GM21515 (cell line): ENCODE measurements around the gene SRRM5.
"Not testable (repeated sequence)": the region's sequence is repeated elsewhere in the genome, so short reads cannot be mapped to it uniquely, and the experiment has no call there.

Experiments used
- ATAC-seq: cut with Tn5 transposase; IDR thresholded peaks from one replicate; pipeline ENCODE4 v1.9.1; 2021; ENCODE audit not compliant: unreplicated experiment

The SRRM5 gene

DNA sequence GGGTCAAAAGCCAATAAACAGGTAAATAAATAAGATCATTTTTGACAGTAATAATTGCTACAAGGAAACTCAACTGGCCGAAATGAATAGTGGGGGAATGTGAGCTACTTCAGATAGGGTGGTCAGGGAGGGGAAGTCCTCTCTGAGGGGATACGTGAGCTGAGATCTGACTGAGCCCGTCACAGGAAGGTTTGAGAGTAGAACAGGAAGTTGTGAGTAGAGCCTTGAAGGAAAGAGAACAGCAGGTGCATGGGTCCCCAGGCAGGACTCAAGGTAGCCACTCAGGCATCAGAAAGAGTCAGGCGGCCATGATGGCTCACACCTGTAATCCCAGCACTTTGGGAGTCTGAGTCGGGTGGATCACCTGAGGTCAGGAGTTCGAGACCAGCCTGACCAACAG lies 22.2 kb upstream of the SRRM5 start:
- no peak for ATAC-seq

DNA sequence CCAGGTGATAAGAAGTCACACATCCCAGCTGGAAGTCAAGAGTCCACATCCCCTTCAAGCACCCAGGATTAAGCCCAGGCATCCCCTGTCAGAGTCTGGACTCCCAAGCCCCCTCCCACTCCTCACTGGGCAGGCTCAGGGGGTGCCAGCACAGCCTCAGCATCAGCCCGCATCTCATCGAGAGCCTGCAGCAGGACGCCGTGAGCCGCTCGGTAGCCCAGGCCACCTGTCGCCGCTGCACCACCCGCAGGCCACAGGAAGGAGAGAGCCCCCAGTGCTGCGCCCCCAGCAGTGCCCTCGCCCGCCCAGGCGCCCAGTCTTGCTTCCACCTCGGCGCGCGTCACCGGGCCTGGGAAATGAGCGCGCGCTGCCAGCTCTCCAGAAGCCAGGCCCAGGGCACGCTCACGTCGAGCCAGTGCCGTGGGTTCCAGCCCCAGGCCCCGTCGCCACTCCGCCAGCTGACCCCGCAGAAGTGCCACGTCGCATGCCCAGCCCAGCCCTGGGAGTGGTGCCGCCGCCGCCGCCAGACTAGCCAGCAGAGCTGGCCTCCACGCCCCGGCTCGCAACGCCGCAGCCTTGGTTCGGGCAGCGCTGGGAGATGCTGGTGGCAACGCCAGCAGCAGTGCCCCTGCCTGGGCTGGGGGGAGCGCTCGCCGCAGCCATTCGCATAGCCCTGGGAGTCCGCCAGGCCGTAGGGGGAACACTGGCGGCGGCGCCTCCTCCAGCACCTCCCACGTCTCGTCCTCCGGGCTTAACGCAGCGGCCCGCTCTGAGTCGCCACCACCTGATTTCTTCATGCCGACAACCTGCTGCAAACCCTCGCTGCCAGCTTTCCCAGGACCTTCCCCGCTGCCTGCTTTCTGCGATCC lies 19.8 kb upstream of the SRRM5 start:
- ATAC-seq = no peak

DNA sequence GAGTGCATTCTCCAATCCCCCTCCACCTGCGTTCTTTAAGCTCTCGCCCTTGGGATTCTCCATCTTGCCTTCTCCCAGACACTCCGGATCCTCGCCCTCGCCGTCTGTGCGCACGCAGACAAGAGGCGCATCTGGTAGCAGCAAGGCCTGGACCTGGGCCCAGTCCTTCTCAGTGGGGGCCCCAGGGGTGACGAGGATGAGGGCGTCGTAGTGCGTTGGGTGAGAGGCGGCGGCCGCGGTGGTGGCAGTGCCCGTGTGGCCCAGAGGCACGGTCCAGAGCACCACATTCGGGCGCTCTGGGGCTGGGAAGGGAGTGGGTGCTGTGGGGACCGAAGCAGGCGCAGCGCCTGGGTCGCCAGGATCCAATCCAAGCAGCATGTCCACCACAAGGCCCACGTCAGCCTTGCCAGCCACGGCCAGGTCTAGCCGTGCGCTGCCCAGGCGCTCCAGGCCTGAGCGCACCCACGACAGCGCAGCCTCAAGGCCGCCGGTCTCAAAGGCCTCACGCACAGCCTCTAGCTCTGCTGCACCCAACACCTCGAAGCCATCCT lies 19.0 kb upstream of the SRRM5 start:
- no peak for ATAC-seq

DNA sequence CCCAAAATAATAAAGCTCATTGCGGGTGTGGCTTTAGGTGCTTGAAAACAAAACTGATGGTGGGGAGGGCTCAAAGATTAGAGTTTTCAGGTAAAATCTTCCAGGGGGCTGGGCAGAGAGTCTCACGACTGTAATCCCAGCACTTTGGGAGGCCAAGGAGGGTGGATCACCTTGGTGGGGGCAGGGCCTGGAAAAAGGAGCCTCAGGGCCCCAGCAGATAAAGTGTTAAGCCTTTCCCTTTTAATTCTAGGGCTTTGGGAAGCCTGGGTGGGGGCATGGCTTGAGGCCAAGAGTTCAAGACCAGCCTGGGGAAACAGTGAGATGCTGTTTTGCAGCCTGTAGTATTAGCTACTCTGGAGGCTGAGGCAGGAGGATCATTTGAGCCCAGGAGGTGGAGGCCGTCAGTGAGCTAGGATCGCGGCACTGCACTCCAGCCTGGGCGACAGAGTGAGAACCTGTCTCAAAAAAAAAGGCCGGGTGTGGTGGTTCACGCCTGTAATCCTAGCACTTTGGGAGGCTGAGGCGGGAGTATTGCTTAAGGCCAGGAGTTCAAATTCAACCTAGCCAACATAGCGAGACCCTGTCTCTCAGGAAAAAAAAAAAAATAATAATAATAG lies 17.7 kb upstream of the SRRM5 start:
- no peak for ATAC-seq

DNA sequence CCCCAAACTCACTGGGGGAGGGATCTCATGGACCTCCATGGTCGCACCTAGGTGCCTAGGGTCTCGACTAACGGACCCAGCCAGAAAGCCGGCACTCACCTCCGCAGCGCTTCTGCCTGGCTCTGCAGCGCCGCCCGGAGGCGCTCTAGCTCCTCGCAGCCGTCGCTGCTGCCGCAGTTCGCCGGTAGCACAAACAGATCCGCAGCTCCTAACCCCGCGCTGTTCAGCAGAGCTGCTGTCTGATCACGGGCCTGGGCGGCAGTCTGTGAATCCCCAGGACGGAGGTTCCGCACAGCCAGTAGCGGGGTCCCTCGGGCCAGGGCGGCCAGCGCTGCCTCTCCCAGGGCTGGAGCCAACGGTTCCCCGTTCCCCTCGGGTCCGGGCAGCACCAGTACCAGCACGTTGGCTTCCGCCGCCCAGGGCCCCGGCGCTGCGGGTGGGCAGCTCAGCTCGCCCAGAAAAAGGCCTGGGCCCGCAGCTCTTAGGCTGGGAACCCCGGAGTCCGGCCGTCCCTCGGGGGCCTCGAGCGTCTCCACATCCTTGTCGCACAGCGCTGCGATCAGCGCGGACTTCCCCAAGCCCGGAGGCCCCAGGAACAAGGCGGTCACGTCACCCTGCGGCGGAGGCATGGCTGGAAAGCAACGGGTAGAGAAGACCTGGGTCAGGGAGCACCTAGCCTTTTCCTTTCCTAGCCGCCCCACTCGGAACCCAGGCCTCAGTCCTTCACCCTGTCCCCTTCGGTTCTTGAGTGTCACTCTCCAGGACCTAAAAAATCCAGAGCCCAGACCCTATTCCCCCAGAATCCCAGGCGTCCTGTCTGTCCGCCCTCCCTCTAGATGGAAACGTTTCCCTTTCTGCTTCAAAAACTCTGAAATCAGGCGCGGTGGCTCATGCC lies 16.9 kb upstream of the SRRM5 start:
- ATAC-seq = no peak

DNA sequence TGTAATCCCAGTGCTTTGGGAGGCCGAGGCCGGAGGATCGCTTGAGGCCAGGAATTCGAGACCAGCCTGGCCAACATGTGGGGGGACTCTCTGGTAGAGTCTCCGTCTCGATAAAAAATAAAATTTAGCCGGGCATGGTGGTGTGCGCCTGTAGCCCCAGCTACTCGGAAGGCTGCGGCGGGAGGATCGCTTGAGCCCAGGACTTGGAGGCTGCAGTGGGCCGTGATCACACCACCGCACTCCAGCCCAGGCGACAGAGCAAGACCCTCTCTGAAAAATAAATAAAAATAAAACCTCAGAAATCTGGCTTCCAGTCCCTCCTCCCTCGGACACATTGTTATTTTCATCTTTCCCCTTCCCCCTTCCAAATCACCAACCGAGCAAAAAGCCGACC lies 16.3 kb upstream of the SRRM5 start:
- ATAC-seq = peak; percentile 7

DNA sequence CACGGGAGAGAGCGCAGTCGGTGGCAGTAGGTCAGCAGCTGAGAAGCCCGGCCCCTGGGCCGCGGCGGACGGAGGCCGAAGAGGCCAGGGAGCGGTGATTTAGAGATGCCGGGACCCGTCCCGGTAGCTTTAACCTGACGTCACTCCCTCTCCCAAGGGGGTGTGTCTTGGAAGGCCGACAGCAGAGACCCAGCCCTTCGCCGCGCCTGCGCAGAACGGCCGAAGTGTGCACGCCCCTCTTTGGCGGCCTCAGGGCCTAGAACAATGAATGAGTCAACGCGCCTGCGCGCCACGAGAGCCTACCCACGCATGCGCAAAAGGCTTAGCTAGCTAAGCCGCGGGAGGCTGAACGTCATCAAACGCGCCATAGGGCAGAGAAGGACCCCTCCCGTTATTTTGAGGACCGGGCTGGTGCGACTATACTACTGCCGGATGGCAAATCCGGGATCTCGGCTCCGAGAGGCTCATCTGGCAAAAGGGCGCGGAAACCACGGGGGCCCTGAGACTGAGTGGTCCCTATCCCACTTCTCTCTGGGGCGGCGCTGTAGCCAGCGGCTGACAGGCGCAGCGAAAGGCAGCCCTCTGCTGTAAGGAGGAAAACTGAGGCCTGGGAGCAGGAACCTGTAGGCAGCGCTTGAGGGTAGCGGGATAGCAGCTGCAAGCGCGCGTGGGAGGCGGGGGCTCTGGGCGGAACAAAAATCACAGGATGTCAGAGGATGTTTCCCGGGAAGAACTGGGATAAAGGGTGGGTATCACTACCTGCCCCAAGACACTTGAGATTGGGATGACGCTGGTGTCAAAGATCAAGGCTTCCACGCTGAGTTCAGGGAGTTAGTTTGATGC lies 15.7 kb upstream of the SRRM5 start, which contains the start of the genes IRGQ and ZNF576:
IRGQ (minus strand) TSS at position 136 of the 843 bp plus-strand sequence. CDS start 796 bp downstream, outside the sequence.
ZNF576 (plus strand) TSS at position 597 of the 843 bp plus-strand sequence. CDS start 514 bp downstream, outside the sequence.
- peak; percentile 65 for ATAC-seq

DNA sequence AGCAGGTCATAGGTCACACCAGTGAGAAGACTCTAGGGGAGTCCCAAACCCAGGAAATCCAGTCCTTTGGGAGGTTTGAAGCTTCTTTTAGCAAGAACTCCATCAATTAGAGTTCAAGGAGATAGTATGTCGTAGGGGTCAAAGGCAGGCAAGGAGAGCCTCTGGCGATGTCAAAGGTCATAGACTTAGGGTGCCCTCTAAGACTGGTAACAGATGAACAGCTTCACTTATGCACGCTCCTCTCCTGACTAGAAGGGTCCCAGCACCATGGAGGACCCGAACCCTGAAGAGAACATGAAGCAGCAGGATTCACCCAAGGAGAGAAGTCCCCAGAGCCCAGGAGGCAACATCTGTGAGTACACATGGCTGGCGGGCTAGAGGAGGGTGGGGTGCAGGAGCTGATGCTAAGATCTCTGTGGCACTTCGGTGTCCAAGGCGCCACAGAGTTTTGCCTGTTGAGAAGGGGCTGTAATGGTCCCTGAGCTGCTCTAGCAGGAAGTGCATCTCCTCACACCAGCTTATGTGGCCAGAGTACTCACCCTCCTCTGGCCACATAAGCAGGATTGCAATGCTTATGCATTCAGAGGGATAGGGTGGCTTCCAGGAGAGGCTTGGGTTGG lies 14.9 kb upstream of the SRRM5 start:
- ATAC-seq = no peak

DNA sequence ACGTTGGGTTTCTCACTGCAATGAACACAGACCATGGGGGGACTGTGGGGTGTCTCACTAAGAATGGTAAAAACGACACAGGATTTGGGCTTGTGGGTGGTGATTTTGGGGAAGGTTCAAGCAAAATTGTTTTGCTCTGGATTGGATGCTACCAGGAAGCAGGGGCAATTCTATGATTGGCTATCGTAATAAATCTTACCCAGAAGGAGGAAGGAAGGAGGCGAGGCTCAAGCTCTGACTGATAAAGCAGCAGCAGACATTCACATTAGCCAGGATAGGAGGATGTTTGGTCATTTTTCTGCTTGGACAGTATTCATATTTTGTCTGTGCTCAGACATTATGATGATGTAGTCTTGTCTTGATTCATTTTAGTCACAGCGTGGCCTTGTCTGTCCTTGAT lies 14.0 kb upstream of the SRRM5 start:
- no peak for ATAC-seq

DNA sequence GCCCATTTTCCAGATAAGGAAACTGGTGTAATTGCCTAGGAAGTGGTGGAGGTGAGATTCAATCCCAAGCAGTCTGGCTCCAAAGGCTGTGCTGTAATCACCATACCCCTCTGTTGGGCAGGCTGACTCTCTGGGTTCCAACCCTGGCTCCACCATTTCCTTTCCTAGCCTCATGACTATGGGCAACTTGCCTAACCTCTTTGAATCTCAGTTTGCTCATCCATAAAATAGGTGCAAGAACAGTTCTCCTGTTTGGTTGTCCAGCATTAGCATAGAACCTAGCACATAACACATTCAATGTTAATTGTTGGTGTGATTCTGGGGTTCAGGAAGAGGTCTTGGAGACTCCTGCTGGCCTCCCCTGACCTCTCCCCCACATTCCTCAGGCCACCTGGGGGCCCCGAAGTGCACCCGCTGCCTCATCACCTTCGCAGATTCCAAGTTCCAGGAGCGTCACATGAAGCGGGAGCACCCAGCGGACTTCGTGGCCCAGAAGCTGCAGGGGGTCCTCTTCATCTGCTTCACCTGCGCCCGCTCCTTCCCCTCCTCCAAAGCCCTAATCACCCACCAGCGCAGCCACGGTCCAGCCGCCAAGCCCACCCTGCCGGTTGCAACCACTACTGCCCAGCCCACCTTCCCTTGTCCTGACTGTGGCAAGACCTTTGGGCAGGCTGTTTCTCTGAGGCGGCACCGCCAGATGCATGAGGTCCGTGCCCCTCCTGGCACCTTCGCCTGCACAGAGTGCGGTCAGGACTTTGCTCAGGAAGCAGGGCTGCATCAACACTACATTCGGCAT lies 13.2 kb upstream of the SRRM5 start:
- no peak for ATAC-seq

DNA sequence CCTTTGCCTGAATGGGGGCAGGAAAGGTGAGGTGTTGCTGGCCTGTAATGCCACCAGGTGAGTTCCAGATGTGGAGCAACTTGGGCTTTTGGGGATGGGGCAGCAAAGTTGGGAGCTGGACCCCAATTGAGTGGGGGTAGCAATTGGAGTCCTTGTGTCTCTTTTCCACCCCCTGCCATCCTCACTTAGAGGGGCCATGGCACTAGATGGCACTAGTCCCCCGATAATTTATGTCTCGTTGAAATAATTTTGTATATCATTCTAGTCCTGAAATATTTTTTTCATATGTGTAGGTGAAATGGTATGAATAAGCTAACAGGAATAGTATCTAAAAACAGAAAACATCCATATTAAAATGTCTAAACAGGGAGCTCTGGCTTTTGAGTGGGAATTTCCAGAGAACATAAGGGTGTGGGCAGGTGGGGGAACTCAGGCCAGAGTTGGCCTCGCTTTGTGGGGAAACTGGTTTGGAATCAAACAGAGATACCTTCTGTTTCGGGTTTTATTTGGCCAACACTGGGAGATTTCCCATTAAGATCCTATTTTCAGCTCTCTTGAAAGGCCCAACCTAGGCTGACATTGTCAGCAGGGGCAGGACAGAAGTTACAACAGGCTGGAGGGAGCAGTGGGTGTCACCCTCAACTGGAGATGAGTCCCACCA lies 12.1 kb upstream of the SRRM5 start:
- ATAC-seq = no peak

DNA sequence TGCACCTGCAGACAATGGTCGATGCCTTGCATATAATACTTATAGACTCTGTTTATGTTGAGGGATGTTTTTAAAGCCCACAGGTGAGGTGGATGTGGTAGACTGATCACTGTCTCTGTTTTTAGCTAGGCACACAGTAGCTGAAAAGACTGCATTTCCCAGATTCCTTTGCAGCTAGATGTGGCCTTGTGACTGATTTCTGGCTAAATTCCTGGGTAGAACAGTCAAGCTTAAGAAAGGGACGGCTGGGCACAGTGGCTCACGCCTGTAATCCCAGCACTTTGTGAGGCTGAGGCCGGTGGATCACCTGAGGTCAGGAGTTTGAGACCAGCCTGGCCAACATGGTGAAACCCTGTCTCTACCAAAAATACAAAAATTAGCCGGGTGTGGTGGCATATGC lies 11.6 kb upstream of the SRRM5 start:
- not testable (repeated sequence) for ATAC-seq

DNA sequence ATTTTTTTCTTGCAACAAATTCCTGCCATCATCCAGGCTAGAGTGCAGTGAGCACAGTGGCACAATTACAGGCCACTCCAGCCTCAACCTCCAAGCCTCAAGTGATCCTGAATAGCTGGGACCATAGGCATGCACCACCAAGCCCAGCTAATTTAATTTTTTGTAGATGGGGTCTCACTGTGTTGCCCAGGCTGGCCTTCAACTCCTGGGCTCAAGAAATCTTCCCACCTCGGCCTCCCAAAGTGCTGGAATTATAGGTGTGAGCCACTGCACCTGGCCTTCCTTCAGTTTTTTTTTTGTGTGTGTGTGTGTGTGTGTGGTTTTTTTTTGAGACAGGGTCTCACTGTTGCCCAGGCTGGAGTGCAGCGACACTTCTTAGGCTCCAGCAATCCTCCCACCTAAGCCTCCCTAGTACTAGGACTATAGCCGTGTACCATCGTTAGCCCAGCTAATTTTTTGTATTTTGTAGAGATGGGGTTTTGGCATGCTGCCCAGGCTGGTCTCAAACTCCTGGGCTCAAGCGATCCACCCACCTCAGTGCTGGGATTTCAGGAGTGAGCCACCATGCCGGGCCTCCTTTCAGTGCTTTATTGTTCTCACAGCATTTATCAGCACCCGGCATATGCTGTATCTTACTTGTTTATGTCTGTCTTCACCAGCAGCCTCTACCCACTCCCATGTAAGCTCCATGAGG lies 5.9 kb upstream of the SRRM5 start:
- ATAC-seq = no peak

DNA sequence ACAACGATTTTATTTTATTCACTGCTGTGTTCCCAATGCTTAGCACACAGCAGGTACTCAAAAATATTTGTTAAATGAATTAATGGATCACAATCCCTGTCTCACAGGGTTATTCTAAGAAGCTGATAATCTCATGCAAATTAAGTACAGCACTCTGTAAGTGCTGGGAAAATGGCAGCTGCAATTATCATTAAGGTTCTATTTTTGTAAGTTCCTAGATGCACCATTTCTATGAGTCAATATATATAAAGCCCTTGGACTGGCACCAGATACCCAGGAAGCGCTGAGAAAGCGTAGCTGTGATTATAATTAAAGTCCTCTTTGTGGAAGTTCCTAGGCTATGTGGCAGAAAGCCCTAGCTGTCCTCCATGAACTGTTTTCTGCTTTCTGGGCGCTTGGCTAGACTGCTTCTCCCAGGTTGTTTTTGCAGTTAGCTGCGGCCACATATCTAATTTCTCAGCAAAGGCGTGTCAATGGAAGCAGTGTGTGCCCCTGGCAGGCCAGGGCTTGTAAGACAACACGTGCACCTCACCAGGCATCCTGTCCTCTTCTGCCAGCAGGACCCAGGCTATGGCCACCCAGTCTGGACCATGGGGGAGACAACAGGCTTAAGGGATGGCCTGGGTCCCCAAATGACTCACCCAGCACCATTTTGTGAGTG lies 5.2 kb upstream of the SRRM5 start:
- ATAC-seq = no peak

DNA sequence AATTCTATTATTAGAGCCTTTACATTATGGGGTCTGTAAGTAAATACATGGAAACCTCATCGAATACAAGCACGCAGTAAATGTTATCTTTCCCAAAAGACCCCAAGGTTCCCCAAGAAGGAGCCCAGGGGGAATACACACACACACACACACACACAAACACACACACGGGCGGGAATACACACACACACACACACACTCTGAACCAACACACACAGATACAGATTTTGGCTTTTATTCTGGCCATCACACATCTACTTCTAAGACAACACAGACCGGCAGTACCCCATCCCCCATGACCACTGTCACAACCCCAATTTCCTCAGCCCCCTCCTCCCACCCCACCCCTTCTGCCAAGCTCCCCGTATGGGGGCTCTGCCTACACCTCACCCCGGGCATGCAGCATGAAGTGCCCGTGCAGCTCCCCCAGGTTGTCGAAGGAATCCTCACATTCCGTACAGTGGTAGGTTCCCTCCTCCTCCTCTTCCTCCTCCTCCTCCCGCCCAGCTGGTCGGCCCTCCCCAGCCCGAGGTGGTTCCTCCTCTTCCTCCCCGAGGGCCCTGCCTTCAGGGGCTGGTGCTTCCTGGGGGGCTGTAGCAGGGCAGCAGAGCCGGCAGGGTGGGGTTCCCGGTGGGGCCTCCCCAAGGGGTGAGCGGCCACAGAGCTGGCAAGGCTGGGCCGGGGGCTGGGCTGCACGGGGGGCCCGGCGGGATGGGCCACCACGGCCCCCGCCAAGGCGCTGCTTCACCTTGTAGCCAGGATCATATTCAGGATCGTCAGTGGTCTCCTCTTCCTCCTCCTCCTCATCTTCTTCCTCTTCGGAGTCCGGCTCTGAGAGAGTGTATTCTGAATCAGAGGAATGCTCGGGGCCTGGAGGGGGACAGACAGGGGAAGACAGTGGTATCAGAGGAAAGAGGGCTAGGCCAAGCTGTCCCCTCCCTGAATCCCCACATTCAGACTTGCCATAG lies 4.4 kb upstream of the SRRM5 start:
- no peak for ATAC-seq

DNA sequence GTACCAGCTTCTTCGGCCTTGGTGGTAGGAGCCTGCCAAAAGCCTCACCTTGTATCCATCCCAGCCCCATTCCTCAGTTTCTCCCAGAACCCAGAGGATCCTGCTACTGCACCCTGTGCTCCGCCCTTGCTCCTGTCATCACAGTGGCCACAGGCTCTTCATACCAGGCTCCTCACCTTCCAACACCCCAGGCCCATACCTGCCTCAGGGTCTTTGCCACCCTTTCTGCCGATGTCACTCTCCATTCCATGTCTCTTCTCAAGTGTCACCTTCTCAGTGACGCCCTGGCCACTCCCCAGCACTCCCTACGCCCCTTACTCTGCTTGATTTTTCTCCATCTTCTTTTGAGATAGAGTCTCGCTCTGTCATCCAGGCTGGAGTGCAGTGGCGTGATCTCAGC lies 2.0 kb upstream of the SRRM5 start:
- ATAC-seq = no peak
